Measurements from ENCODE around the gene NUDT12.

Gene NUDT12

GRCh38 chr5:103525361-103525760 lies 37.2 kb downstream of the NUDT12 start:
- ATAC-seq: no peak
- TF ChIP-seq TSHZ2 (CRISPR knock-in tag; IDR thresholded peaks at IDR 0.05) (no peak), ZFP3 (CRISPR knock-in tag; IDR thresholded peaks at IDR 0.05) (no peak), SNAI2 (CRISPR knock-in tag; IDR thresholded peaks at IDR 0.05) (no peak), ZC3H10 (CRISPR knock-in tag; IDR thresholded peaks at IDR 0.05) (no peak), ZNF70 (CRISPR knock-in tag; IDR thresholded peaks at IDR 0.05) (no peak), POU6F1 (CRISPR knock-in tag; IDR thresholded peaks at IDR 0.05; ENCODE audit: borderline replicate concordance, low read depth) (no peak), CSRNP3 (CRISPR knock-in tag; IDR thresholded peaks at IDR 0.05) (no peak), ISL1 (CRISPR knock-in tag; IDR thresholded peaks at IDR 0.05) (no peak), ESRRG (CRISPR knock-in tag; IDR thresholded peaks at IDR 0.05) (no peak), PPARA (CRISPR knock-in tag; IDR thresholded peaks at IDR 0.05; ENCODE audit: borderline replicate concordance) (no peak)

- no peak for ATAC-seq
- TF ChIP-seq ESRRG (CRISPR knock-in tag; IDR thresholded peaks at IDR 0.05): no peak
- TF ChIP-seq PPARA (CRISPR knock-in tag; IDR thresholded peaks at IDR 0.05; ENCODE audit: borderline replicate concordance): no peak
- TF ChIP-seq CREB5 (CRISPR knock-in tag; IDR thresholded peaks at IDR 0.05; ENCODE audit: low read depth): no peak
- TF ChIP-seq SNAI2 (CRISPR knock-in tag; IDR thresholded peaks at IDR 0.05): no peak
- TF ChIP-seq TOX (CRISPR knock-in tag; IDR thresholded peaks at IDR 0.05; ENCODE audit: borderline replicate concordance): no peak
- TF ChIP-seq ZNF8 (CRISPR knock-in tag; IDR thresholded peaks at IDR 0.05): no peak
- TF ChIP-seq POU6F1 (CRISPR knock-in tag; IDR thresholded peaks at IDR 0.05; ENCODE audit: borderline replicate concordance, low read depth): no peak
- no peak for TF ChIP-seq OSR1 (CRISPR knock-in tag; IDR thresholded peaks at IDR 0.05)
- no peak for TF ChIP-seq ZFP30 (CRISPR knock-in tag; IDR thresholded peaks at IDR 0.05)
- no peak for TF ChIP-seq GLIS3 (CRISPR knock-in tag; IDR thresholded peaks at IDR 0.05)
- TF ChIP-seq TCF4 (CRISPR knock-in tag; IDR thresholded peaks at IDR 0.05; ENCODE audit: borderline replicate concordance): no peak
- no peak for TF ChIP-seq ARNTL (CRISPR knock-in tag; IDR thresholded peaks at IDR 0.05; ENCODE audit: borderline replicate concordance, low read depth)
- TF ChIP-seq PATZ1 (CRISPR knock-in tag; IDR thresholded peaks at IDR 0.05; ENCODE audit: borderline replicate concordance): no peak
- no peak for TF ChIP-seq RARB (CRISPR knock-in tag; IDR thresholded peaks at IDR 0.05)
- no peak for TF ChIP-seq TSHZ2 (CRISPR knock-in tag; IDR thresholded peaks at IDR 0.05)
- TF ChIP-seq CSRNP3 (CRISPR knock-in tag; IDR thresholded peaks at IDR 0.05): no peak
- TF ChIP-seq BACH2 (CRISPR knock-in tag; IDR thresholded peaks at IDR 0.05; ENCODE audit: borderline replicate concordance): no peak
- no peak for TF ChIP-seq CSDC2 (CRISPR knock-in tag; IDR thresholded peaks at IDR 0.05)
- no peak for TF ChIP-seq ISL1 (CRISPR knock-in tag; IDR thresholded peaks at IDR 0.05)
- no peak for TF ChIP-seq ZNF565 (CRISPR knock-in tag; conservative IDR thresholded peaks at IDR 0.05; ENCODE audit: low read depth)
Measured at GRCh38 chr5:103523319-103523718, 39.3 kb downstream of the NUDT12 start.
